Measurements from ENCODE around the gene ANXA2R. TPM values are rescaled to one million over a fixed set of nuclear protein-coding genes. Genes with fewer than 3 reads are reported as not detected.

Gene ANXA2R
- total and polyA plus RNA-seq, 2 of the 13 experiments (the other 11 are each of a cell fraction or from before 2014, with no cell fraction given), result 0.95 to 1.3 TPM

- peak overlapping the region; percentile 93 for H3K9ac ChIP-seq (ENCODE audit: insufficient read depth, low read depth, low read length)
- H3K4me2 ChIP-seq (ENCODE audit: low read depth, low read length), result peak overlapping the region; percentile 98
- H2AFZ ChIP-seq (ENCODE audit: low read length), result no peak overlapping the region
- peaks cover 27% of the 10 kb centered on the region for H3K79me2 ChIP-seq (ENCODE audit: insufficient read depth, low read length)
- no peak for ATAC-seq
- no peak for DNase-seq (ENCODE audit: low spot score)
- ChIA-PET CTCF (ENCODE audit: low intra/inter-chr PET ratio, low total read pairs) (interaction anchor here (1.1 to 3.8 kb wide), 6 partner anchors 25 to 71 kb away, joined by 3 to 29 read pairs (median 12); partner anchors contain the start of gene ANXA2R), POLR2A (interaction anchor here (0.7 to 4.4 kb wide), 15 partner anchors 24 to 1162 kb away, joined by 3 to 49 read pairs (median 5); partner anchors contain the start of genes ANXA2R, HMGCS1, SELENOP and TMEM267)
- H3K4me1 ChIP-seq (ENCODE audit: insufficient read depth, low read length), result peaks cover 51% of the 10 kb centered on the region
- FAIRE-seq, result peak; percentile 52
- no peaks in the 10 kb centered on the region for H3K9me3 ChIP-seq (ENCODE audit: low read length)
- H3K36me3 ChIP-seq (replicated peaks in 1 of 2; ENCODE audit: control insufficient read depth in 1 of 2, insufficient read depth in 2 of 2, low read length in 2 of 2), result peaks cover 0 to 1% of the 10 kb centered on the region in 2 experiments; a peak in 1 of 5 replicates
- TF ChIP-seq IRF2 (CRISPR knock-in tag; IDR thresholded peaks at IDR 0.05) (no peak), ZNF335 (CRISPR knock-in tag; IDR thresholded peaks at IDR 0.05) (0 out of 2 replicates have a peak, but pooled peaks have one; percentile 5), KAT7 (CRISPR knock-in tag; IDR thresholded peaks at IDR 0.05; ENCODE audit: borderline replicate concordance) (0 out of 2 replicates have a peak, but pooled peaks have one; percentile 8)
- no peaks in the 10 kb centered on the region; a peak in 1 of 5 replicates for H3K27me3 ChIP-seq (ENCODE audit: control insufficient read depth in 1 of 2, insufficient read depth in 2 of 2, low read length in 2 of 2)
- WGBS (ENCODE audit: low lambda C conversion rate), result 2% methylated on average over 18 of the region's 18 CpGs
- intact Hi-C loops (cut with micrococcal nuclease; ENCODE audit: unreplicated experiment) (loop anchor here (1.0 kb wide), 1 partner anchor 56 kb away; no protein-coding TSS in a partner anchor), in situ Hi-C loops (cut with HindIII; ENCODE audit: extremely low pct_ligation_motif_present, low pct_unique_long_range_greater_than_20kb) (loop anchor here (5.0 kb wide), 1 partner anchor 58 kb away; no protein-coding TSS in a partner anchor)
- H3K27ac ChIP-seq (ENCODE audit: extremely low read length, insufficient read depth, low read length), result peak overlapping the region; percentile 98
- peak overlapping the region; percentile 82 to 92 (median 83) for H3K4me3 ChIP-seq (replicated peaks in 1 of 3; ENCODE audit: insufficient read depth in 1 of 3, low read depth in 2 of 3, low read length in 3 of 3)
- BruUV-seq (replicated peaks), result no TSS peak
- H4K20me1 ChIP-seq (ENCODE audit: insufficient read depth, low read length), result no peaks in the 10 kb centered on the region
Measured at GRCh38 chr5:43065387-43065947, 25.3 kb upstream of the ANXA2R start.

- no peak for DNase-seq (ENCODE audit: low spot score)
- CTCF ChIA-PET (ENCODE audit: low intra/inter-chr PET ratio, low total read pairs), result interaction anchor here (3.1 to 3.4 kb wide), 2 partner anchors 23 to 54 kb away, joined by 16 to 29 read pairs; partner anchors contain the start of gene ANXA2R
- no peak overlapping the region for H3K4me3 ChIP-seq (replicated peaks in 1 of 3; ENCODE audit: insufficient read depth in 1 of 3, low read depth in 2 of 3, low read length in 3 of 3)
Measured at GRCh38 chr5:43063721-43064171, 23.6 kb upstream of the ANXA2R start.

More at GRCh38 chr5:43063721-43064171, 23.6 kb upstream of the ANXA2R start:
- WGBS (ENCODE audit: low lambda C conversion rate), result 89% methylated on average over 12 of the region's 12 CpGs
- Histone ChIP-seq H3K79me2 (ENCODE audit: insufficient read depth, low read length) (peaks cover 23% of the 10 kb centered on the region), H3K36me3 (replicated peaks in 1 of 2; ENCODE audit: control insufficient read depth in 1 of 2, insufficient read depth in 2 of 2, low read length in 2 of 2) (no peaks in the 10 kb centered on the region), H3K4me2 (ENCODE audit: low read depth, low read length) (no peak overlapping the region), H3K9me3 (ENCODE audit: low read length) (no peaks in the 10 kb centered on the region), H3K9ac (ENCODE audit: insufficient read depth, low read depth, low read length) (no peak overlapping the region), H2AFZ (ENCODE audit: low read length) (no peak overlapping the region), H3K4me1 (ENCODE audit: insufficient read depth, low read length) (peaks cover 43% of the 10 kb centered on the region), H4K20me1 (ENCODE audit: insufficient read depth, low read length) (no peaks in the 10 kb centered on the region), H3K27me3 (ENCODE audit: control insufficient read depth in 1 of 2, insufficient read depth in 2 of 2, low read length in 2 of 2) (no peaks in the 10 kb centered on the region; a peak in 1 of 5 replicates), H3K27ac (ENCODE audit: extremely low read length, insufficient read depth, low read length) (peak overlapping the region; percentile 98)
- FAIRE-seq (no peak), ATAC-seq (no peak)
- POLR2A ChIA-PET, result interaction anchor here (0.8 to 4.4 kb wide), 4 partner anchors 10 to 70 kb away, joined by 3 to 49 read pairs (median 24); no protein-coding TSS in a partner anchor
- TF ChIP-seq ZBTB38 (CRISPR knock-in tag; IDR thresholded peaks at IDR 0.05) (peak; percentile 81), ZNF605 (CRISPR knock-in tag; IDR thresholded peaks at IDR 0.05) (0 out of 2 replicates have a peak, but pooled peaks have one; percentile 8), ZBTB33 (CRISPR knock-in tag; IDR thresholded peaks at IDR 0.05) (peak; percentile 72), ZNF224 (CRISPR knock-in tag; IDR thresholded peaks at IDR 0.05) (no peak), IKZF4 (CRISPR knock-in tag; IDR thresholded peaks at IDR 0.05; ENCODE audit: borderline replicate concordance, low read depth, not compliant biosample characterization) (no peak)
- intact Hi-C loops (cut with micrococcal nuclease; ENCODE audit: unreplicated experiment), result loop anchor here (1.0 kb wide), 3 partner anchors 21 to 154 kb away; no protein-coding TSS in a partner anchor
- in situ Hi-C loops (cut with HindIII; ENCODE audit: extremely low pct_ligation_motif_present, low pct_unique_long_range_greater_than_20kb), result no loop called here
- BruUV-seq (replicated peaks), result no TSS peak
